Effector memory CD4-positive, alpha-beta T cell (primary cell): ENCODE results near the gene SPP1.

Experiments
- DNase-seq, 3 donors: peaks; one replicate each; pipeline ENCODE4 v3.0.0-alpha.2; 2020
- H3K27ac ChIP-seq: 2 replicates; pipeline ENCODE4 v1.7.0; 2013; ENCODE audit warnings: mild to moderate bottlenecking, low read length, moderate library complexity; ENCODE audit not compliant: insufficient read depth, poor library complexity, severe bottlenecking
- H3K27me3 ChIP-seq: replicated peaks from 2 replicates; pipeline ENCODE4 v1.7.0; 2013; ENCODE audit warnings: mild to moderate bottlenecking, low read length; ENCODE audit not compliant: insufficient read depth, control insufficient read depth, poor library complexity, severe bottlenecking
- H3K36me3 ChIP-seq: 2 replicates; pipeline ENCODE4 v1.7.0; 2013; ENCODE audit warnings: mild to moderate bottlenecking, low read length, moderate library complexity; ENCODE audit not compliant: control insufficient read depth, insufficient read depth
- H3K4me1 ChIP-seq: 2 replicates; pipeline ENCODE4 v1.7.0; 2013; ENCODE audit warnings: low read length, mild to moderate bottlenecking; ENCODE audit not compliant: control insufficient read depth, insufficient read depth, poor library complexity, severe bottlenecking
- H3K4me3 ChIP-seq: 2 replicates; pipeline ENCODE4 v1.7.0; 2013; ENCODE audit warnings: low read length, low read depth, mild to moderate bottlenecking; ENCODE audit not compliant: insufficient read depth, poor library complexity, severe bottlenecking
- H3K9me3 ChIP-seq: 2 replicates; pipeline ENCODE4 v1.7.0; 2013; ENCODE audit warnings: mild to moderate bottlenecking, low read length, moderate library complexity; ENCODE audit not compliant: control insufficient read depth

Gene SPP1

GRCh38 chr4:88003261-88003660, 27.7 kb downstream of the SPP1 start:
- Histone ChIP-seq H3K27ac (no peak overlapping the region), H3K4me3 (no peak overlapping the region), H3K4me1 (no peaks in the 10 kb centered on the region), H3K9me3 (no peaks in the 10 kb centered on the region), H3K27me3 (no peaks in the 10 kb centered on the region), H3K36me3 (no peaks in the 10 kb centered on the region)
- no peak for DNase-seq

- no peaks in the 10 kb centered on the region for H3K27me3 ChIP-seq
- no peak overlapping the region for H3K27ac ChIP-seq
- H3K9me3 ChIP-seq = no peaks in the 10 kb centered on the region
- DNase-seq = no peak
- H3K4me1 ChIP-seq = no peaks in the 10 kb centered on the region
- no peak overlapping the region for H3K4me3 ChIP-seq
- H3K36me3 ChIP-seq = no peaks in the 10 kb centered on the region
Observed at GRCh38 chr4:88005076-88005475, 29.6 kb downstream of the SPP1 start.

GRCh38 chr4:88005946-88006345, 30.4 kb downstream of the SPP1 start:
- Histone ChIP-seq H3K27me3 (no peaks in the 10 kb centered on the region), H3K27ac (no peak overlapping the region), H3K36me3 (no peaks in the 10 kb centered on the region), H3K4me3 (no peak overlapping the region), H3K4me1 (no peaks in the 10 kb centered on the region), H3K9me3 (no peaks in the 10 kb centered on the region)
- DNase-seq = no peak

GRCh38 chr4:88006956-88007303, 31.4 kb downstream of the SPP1 start:
- H3K27me3 ChIP-seq = no peaks in the 10 kb centered on the region
- no peaks in the 10 kb centered on the region for H3K9me3 ChIP-seq
- H3K27ac ChIP-seq = no peak overlapping the region
- no peaks in the 10 kb centered on the region for H3K4me1 ChIP-seq
- no peaks in the 10 kb centered on the region for H3K36me3 ChIP-seq
- DNase-seq = no peak
- H3K4me3 ChIP-seq = peak overlapping the region; percentile 47

- Histone ChIP-seq H3K9me3 (no peaks in the 10 kb centered on the region), H3K27me3 (no peaks in the 10 kb centered on the region), H3K27ac (no peak within 1 kb of the TSS), H3K4me3 (peak within 1 kb of the TSS; percentile 74), H3K4me1 (no peaks in the 10 kb centered on the region), H3K36me3 (no peaks in the 10 kb centered on the region)
- DNase-seq = peak; percentile 47 to 60 (median 51)
Observed at GRCh38 chr4:88007304-88008121, 32.0 kb downstream of the SPP1 start, which contains the start of gene PKD2. TSS of gene PKD2 (plus strand) at chr4:88007635. CDS start at chr4:88007734, 99 bp downstream.

- no peaks in the 10 kb centered on the region for H3K4me1 ChIP-seq
- H3K27me3 ChIP-seq = no peaks in the 10 kb centered on the region
- H3K9me3 ChIP-seq = no peaks in the 10 kb centered on the region
- no peak overlapping the region for H3K27ac ChIP-seq
- H3K4me3 ChIP-seq = peak overlapping the region; percentile 74
- peak in 1 of 3 donors; percentile 0 for DNase-seq
- H3K36me3 ChIP-seq = no peaks in the 10 kb centered on the region
Observed at GRCh38 chr4:88008122-88008742, 32.7 kb downstream of the SPP1 start.

GRCh38 chr4:88008743-88009171, 33.2 kb downstream of the SPP1 start:
- H3K4me3 ChIP-seq = peak overlapping the region; percentile 74
- no peaks in the 10 kb centered on the region for H3K4me1 ChIP-seq

GRCh38 chr4:88009871-88010270, 34.4 kb downstream of the SPP1 start:
- no peak for DNase-seq
- no peak overlapping the region for H3K4me3 ChIP-seq
- H3K4me1 ChIP-seq = no peaks in the 10 kb centered on the region
- H3K27ac ChIP-seq = no peak overlapping the region
- no peaks in the 10 kb centered on the region for H3K9me3 ChIP-seq
- H3K36me3 ChIP-seq = no peaks in the 10 kb centered on the region
- H3K27me3 ChIP-seq = no peaks in the 10 kb centered on the region

More at GRCh38 chr4:88008743-88009171, 33.2 kb downstream of the SPP1 start:
- DNase-seq = no peak
- H3K27ac ChIP-seq = no peak overlapping the region
- H3K36me3 ChIP-seq = no peaks in the 10 kb centered on the region
- no peaks in the 10 kb centered on the region for H3K27me3 ChIP-seq
- H3K9me3 ChIP-seq = no peaks in the 10 kb centered on the region

- H3K4me3 ChIP-seq = no peak overlapping the region
Observed at GRCh38 chr4:88010966-88011365, 35.5 kb downstream of the SPP1 start.

GRCh38 chr4:88012647-88013046, 37.1 kb downstream of the SPP1 start:
- Histone ChIP-seq H3K9me3 (no peaks in the 10 kb centered on the region), H3K36me3 (no peaks in the 10 kb centered on the region), H3K27ac (no peak overlapping the region), H3K27me3 (no peaks in the 10 kb centered on the region), H3K4me3 (no peak overlapping the region), H3K4me1 (no peaks in the 10 kb centered on the region)
- no peak for DNase-seq

More at GRCh38 chr4:88010966-88011365, 35.5 kb downstream of the SPP1 start:
- H3K27ac ChIP-seq = no peak overlapping the region
- H3K27me3 ChIP-seq = no peaks in the 10 kb centered on the region
- DNase-seq = no peak
- H3K36me3 ChIP-seq = no peaks in the 10 kb centered on the region
- H3K9me3 ChIP-seq = no peaks in the 10 kb centered on the region
- no peaks in the 10 kb centered on the region for H3K4me1 ChIP-seq
